ENCODE data around the gene PLOD1.
"Not testable (repeated sequence)": the region's sequence is repeated elsewhere in the genome, so short reads cannot be mapped to it uniquely, and the experiment has no call there.

- not testable (repeated sequence) for TF ChIP-seq CTCF (IDR thresholded peaks at IDR 0.05); ZFX (IDR thresholded peaks at IDR 0.05; ENCODE audit: borderline replicate concordance)
Observed at GRCh38 chr1:11912482-11913216, 21.9 kb upstream of the PLOD1 start.

Data from 22Rv1 (cell line).